Measurements from ENCODE around the gene TSPAN18.

TSPAN18 gene

DNA sequence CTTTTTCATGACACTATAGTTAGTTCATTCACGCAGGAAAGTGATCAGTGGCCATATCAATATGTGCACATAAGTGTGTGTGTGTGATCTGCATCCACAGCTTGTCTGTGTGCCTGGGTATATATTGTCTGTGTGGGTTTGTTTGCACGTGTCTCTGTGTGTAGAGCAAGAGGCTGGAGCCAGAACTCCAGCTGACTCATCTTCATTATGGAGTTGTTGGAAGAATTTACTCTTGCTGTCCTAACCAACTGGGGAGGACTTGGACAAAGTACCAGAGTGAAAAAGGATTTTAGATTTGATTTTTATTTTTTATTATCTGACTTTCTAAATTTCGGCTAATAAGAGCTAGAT, 160.0 kb downstream of the TSPAN18 start:
- no peak for DNase-seq (ENCODE audit: low read depth, low spot score)

DNA sequence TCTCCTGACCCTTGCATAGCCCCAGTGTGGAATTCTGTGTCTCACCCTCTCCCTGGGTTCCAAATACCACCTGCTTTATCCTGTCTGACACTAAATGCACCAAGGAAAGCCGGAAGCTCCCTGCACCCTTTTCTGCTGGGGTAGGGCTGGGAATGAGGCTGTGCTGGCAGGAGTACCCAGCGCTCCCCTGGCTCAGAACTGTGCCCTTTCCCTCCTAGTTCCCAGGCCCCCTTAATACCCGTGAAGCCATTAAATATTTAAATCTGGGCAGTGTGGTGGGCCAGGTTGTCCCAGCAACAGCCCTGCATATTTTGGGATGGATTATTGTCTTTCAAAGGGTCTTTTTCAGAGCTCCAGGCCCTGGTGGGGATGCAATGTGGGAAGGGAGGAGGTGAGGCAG, 160.9 kb downstream of the TSPAN18 start:
- no peak for DNase-seq (ENCODE audit: low read depth, low spot score)

DNA sequence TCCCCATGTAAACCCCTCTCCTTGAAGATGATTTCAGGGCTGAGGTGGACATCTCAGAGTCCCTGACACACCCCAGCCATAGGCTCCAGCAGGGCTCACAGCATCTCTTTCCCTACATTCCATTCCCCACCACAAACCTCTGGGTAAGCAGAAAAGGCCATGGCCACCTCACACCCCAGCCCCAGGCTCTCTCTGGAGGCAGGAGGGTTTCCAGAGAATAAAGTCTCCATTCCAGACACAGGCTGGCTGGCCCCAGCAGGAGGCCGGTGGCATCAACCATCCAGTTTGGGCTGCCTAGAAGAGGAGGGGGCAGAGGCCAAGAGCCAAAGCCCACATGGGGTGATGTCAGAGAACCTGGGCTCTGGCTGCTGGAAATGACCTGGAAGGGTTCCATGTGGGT, 162.5 kb downstream of the TSPAN18 start:
- no peak for DNase-seq (ENCODE audit: low read depth, low spot score)

- DNase-seq (ENCODE audit: low read depth, low spot score): no peak
Observed at GRCh38 chr11:44892843-44893242, 166.1 kb downstream of the TSPAN18 start.

DNA sequence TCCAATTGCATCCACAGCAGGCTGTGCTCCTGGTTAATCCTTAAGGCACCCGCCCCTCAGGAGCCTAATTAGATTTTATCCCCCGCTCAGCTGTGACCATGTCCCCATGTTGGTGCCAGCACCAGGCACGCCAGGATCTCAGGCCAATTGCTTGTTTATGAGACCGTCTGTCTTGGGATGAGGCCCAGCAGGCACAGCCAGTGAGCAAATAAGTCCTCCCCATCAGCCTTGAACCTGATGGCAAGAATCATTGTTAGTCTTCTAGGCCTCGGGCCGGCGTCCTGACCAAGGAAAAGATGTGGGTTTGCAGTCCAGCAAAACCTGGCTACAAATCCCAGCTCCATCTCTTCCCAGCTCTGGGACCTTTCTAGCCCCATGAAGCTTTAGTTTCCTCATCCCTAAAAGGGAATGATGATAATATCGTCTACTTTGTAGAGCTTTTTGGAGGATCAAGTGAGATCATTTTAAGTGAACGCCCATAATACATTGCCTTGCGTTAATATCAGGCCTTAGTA, 166.6 kb downstream of the TSPAN18 start:
- DNase-seq (ENCODE audit: low read depth, low spot score): no peak

GRCh38 chr11:44893846-44894617, 167.3 kb downstream of the TSPAN18 start:
- peak; percentile 23 for DNase-seq (ENCODE audit: low read depth, low spot score)

DNA sequence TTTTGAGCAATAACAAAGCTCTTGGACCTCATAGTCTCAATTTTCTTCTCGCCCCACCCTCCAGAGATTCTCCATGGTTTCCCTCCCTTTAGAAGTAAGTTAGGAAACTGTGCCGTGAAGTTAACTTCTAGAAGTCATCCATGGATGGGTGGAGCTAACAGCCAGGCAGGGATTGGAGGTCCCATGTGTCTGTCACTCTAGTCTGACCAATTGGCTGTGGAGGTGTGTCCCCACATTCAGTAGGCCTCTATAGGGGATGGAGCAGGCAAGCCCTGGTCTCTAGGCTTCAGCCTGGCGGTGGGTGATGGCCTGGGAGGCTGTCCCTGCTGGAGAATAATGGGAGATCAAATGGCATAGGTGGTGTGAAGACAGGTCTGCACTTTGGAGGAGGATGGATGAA, 173.2 kb downstream of the TSPAN18 start:
- no peak for DNase-seq (ENCODE audit: low read depth, low spot score)

DNA sequence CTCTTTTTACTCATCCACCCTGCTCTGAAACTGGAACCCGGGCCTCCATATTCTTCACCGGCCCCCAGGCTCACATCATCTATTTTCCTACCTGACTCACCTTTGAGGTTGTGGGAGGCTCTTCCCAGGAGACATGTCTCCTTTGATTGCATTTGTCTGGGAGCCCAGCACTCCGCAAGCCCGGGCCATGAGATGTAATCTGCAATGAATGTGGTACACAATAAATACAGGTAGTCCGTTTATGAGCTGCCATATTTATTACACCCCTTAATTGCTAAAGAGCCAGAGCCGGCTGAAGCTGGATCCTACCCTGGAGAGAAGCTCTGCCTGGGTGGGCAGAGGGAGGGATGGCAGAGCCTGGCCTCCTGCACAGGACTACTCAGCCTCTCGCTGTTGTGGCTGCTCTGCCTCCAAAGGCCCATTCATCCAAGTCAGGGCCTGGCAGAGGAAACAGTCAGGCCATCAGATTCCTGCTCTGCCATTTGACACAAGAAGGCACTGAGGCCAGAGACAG, 174.4 kb downstream of the TSPAN18 start:
- DNase-seq (ENCODE audit: low read depth, low spot score): no peak

DNA sequence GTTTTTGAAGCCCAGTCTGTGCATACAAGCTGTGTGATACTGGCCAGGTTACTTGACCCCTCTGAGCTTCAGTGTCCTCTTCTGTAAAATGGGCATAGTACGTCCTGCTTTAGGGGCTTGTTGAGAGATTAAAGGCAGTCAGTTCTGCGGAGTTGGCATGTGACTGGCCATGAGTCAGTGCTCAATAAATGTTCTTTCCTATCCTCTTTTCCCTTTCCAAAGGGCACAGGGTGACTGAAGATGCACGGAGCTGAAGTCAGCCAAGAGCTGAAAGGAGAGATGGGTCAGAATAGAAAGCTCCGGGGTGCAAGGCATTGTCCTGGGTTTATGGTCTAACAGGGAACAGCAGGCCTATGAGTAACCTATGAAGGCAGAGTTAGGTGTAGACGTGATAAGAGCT, 175.0 kb downstream of the TSPAN18 start:
- DNase-seq (ENCODE audit: low read depth, low spot score): no peak

GRCh38 chr11:44903035-44903434, 176.3 kb downstream of the TSPAN18 start:
- DNase-seq (ENCODE audit: low read depth, low spot score): no peak

- DNase-seq (ENCODE audit: low read depth, low spot score): no peak
Observed at GRCh38 chr11:44903518-44903917, 176.8 kb downstream of the TSPAN18 start.

GRCh38 chr11:44904261-44905020, 177.7 kb downstream of the TSPAN18 start:
- DNase-seq (ENCODE audit: low read depth, low spot score): no peak

GRCh38 chr11:44905131-44905866, 178.5 kb downstream of the TSPAN18 start:
- no peak for DNase-seq (ENCODE audit: low read depth, low spot score)

GRCh38 chr11:44906649-44907048, 179.9 kb downstream of the TSPAN18 start:
- no peak for DNase-seq (ENCODE audit: low read depth, low spot score)

GRCh38 chr11:44909557-44909956, 182.8 kb downstream of the TSPAN18 start:
- no peak for DNase-seq (ENCODE audit: low read depth, low spot score)

DNA sequence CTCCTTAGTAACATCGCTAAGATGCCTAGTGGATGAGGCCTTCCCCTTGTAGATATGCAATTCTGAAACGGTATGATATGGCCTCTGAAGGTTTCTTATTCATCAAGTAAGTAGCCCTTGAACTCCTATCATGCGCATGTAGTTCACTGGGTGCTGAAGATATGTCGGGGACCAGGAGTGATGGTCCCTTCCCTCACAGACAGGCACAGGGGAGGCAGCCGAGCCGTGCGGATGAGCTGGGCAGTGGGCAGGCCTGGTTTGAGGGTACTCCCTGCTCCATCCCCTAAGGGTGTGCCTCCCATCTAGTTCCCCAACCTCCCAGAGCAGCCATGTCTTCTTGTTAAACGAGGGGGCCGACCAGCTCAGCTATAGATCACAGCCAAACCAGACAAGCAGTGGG, 183.8 kb downstream of the TSPAN18 start:
- no peak for DNase-seq (ENCODE audit: low read depth, low spot score)

DNA sequence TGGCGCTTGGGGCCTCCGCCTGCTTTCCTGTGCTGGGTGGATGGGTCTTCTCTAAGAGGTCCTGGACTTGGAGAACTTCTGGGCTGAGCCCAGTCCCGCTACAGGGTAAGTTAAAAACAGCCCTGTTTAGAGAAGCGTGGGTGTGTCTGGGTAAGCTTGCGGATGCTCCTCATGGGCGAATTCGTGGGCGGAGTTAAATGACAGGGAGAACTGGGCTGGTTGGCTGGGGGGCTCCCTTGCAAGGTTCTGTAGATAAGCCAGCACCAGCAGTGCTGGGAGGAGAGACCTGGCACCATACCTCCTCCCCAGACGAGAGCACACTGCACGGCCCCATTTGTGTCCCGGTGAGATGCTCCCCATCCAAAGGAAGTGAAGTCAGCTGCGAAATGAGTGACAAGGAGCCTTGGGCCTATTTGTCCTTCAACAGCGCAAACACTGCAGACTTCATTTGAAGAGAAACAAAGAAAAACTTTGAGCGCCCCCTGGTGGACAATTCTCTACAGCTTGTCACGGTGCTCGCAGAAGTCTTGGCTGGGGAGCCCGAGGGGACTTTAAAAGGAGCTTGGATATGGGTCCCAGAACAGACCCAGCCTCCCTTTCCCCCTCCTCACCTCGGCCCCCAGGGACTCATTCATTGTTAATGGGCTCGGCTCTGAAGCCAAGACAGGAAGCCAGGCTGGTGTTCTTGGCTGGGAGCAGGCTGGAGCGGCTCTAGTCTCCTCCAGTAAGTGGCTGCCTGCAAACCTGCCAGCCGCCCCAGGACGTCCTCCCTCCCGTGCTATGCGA, 184.5 kb downstream of the TSPAN18 start:
- peak; percentile 74 for DNase-seq (ENCODE audit: low read depth, low spot score)

DNA sequence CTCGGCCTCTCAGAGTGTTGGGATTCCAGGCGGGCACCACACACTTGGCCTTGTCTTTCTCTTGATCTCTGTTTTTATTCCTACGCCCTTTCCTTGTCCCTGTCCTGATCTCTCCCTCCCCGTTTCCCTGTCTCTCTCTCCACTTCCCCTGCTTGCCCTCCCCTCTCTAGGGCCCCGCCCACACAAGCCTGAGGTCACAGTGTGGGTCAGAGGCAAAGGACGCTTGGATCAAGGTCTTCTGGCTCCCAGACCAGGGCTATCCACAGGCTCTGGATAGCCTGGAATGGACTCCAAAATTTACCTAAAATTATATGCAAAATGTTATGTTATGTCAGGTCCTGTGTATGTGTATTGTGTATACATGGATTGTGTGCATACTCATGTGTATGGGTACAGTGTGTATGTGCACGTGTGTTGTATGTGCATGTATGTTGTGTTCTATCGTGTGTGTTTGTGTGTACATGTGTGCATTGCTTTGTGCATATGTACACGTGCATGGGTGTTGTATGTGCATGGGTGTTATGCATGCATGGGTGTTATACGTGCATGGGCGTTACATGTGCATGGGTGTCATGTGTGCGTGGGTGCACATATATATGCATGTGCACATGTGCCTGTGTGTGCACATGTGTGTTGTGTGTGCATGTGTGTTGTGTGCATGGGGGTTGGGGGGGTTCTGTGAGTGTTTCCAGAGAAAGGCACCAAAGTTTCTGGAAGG, 185.7 kb downstream of the TSPAN18 start:
- no peak for DNase-seq (ENCODE audit: low read depth, low spot score)

DNA sequence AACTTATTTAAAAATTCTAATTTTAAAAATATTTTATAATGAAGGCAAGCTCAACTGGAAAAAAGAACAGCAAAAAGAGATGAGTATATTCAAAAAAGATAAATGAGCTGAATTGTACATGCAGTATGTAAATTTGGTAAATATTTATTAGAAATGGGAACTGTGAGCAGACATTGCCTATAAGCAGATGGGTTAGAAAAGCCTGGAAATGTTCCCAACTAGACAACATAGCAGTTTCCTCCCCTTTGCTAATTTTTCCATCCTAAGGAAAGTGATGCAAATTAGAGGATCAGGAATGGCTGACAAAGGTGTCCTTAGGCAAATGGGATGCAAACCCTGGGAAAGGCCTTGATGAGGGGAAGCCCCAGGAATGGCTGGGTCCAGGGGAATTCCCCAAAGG, 186.7 kb downstream of the TSPAN18 start:
- DNase-seq (ENCODE audit: low read depth, low spot score): no peak

DNA sequence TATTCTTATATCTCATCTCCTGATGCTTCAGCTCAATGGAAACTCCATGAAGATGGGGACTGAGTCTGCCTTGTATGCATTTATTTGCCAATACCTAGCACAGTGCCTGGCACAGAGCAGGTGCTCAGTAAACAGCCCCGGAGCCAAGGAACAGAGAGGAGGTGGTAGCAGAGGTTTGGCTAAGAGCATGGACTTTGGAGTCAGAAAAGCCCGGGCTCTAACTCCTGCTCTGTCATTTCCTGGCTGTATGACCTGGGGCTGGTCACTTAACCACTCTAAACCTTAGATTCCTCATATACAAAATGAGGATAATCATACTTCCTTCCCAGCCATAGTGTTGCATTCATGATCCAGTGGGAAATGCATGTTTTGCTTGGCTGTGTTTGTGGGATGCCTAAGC, 187.3 kb downstream of the TSPAN18 start:
- no peak for DNase-seq (ENCODE audit: low read depth, low spot score)

GRCh38 chr11:44915004-44915403, 188.2 kb downstream of the TSPAN18 start:
- DNase-seq (ENCODE audit: low read depth, low spot score): no peak

Measured in activated CD4-positive, CD25-positive, alpha-beta regulatory T cell treated with anti-CD3 and anti-CD28 coated beads, Interleukin-2, amount 50 U/mL, for 16 hours (primary cell).